Measurements from ENCODE around the gene CALML3.
A peak's percentile ranks its signal among the peaks of the same experiment; 100 is the strongest.

The CALML3 gene

DNA sequence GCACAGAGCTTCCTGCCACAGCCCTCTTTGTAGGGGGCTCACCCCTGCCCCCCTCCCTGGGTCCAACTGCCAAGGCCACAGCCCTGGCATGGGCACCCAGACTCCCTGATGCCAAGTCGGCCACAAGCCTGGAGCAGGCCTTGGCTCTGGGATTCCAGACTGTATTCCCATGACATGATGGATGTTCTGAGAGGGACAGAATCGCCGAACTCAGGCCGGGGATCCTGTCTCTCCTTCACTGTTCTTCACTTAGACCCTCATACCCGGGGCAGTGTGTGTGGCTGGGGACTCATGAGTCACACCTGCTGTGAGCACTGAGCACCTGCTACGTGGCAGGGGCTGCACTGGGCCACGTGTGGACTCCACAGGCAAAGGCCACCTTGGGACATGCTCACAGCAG is 33.3 kb upstream of the CALML3 start:
- no peak for DNase-seq (ENCODE audit: low spot score)

DNA sequence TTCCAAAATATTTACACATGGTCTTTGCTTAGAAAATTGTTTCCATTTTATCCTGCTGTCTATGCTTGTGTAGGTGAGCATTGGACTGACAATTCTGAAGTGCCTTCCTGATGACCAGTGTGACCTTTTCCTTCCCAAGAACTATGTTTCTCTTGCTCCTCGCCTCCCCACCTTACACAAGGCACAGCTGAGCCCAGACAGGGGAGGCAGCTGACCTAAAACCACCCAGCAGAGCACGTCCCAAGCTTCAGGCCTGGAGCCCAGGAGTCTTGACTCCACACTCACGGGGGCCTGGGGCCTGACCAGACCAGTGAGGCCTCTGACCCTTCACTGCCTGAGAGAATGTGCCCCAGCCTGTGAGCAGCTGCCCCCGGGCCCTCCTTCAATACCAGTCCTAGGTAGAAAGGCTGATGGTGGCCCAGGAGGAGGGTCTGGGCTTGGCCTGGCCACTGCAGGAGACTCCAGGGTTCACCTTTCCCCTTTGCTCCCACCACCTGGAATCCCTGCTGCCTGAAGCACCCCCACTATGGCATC is 32.4 kb upstream of the CALML3 start:
- DNase-seq (ENCODE audit: low spot score), result no peak

DNA sequence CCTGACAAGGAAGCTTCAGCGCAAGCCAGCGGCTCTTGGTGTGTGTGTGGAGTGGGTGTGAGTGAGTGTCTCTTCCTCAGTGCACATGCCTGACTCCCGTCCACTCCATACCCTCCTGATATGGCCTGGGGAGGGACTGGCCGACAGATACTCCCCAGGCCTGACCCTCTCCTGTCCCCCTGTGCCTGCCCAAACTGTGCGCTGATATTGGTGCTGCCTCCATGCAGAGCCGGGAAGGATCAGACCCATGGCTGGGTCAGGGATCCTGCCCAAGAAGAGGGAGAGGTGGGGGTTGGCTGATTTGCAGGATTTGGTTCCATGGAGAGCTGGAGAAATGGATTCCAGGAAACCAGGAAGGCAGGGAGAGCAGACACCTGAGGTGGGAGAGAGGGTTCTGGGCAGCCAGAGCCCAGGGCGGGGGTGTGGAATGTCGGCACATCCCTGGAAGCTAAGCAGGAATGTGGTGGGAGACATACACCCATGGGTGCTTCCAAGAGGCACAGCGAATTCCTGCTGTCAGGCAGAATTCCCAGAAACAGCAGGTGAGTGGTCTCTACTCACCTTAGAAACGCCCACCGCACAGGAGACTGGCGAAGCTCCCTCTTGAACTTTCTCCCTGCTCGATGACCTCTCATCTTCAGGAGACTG is 31.7 kb upstream of the CALML3 start:
- DNase-seq (ENCODE audit: low spot score), result no peak

DNA sequence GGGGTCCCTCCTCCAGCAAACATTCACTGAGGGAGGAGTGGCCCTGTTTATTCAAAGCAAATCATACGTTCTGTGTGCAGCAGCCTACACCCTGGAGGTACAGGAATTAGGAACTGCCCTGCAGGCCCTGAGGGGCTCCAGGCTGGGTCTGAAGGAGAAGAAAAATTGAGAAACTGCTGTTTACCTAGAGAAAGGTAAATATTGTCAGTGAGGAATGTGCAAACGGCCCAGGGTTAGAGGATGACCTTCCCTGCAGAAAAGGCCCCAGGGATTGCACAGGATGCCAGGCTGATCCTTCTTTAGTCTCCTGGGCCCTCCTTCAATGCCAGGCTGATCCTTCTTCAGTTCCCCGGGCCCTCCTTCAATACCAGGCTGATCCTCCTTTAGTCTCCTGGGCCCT is 31.1 kb upstream of the CALML3 start:
- DNase-seq (ENCODE audit: low spot score), result no peak

DNA sequence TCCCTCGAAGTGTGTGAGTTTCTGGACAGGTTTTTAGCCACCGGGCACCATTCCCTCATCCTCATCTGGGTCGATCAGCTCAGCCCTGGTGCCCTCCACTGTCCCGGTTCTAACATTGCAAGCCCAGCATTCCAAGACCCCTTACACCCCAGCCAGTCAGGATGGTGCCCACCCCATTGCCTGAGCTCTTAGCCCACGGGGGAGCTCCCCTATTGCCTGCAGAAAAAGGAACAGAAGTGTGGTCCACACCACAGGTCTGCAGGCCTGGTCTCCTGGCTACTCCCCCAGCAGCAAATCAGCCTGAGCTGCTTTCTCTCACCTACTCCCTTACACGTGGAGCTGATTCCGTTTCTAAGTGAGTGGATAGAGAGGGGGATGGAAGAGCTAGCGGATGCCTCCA is 30.1 kb upstream of the CALML3 start:
- no peak for DNase-seq (ENCODE audit: low spot score)

DNA sequence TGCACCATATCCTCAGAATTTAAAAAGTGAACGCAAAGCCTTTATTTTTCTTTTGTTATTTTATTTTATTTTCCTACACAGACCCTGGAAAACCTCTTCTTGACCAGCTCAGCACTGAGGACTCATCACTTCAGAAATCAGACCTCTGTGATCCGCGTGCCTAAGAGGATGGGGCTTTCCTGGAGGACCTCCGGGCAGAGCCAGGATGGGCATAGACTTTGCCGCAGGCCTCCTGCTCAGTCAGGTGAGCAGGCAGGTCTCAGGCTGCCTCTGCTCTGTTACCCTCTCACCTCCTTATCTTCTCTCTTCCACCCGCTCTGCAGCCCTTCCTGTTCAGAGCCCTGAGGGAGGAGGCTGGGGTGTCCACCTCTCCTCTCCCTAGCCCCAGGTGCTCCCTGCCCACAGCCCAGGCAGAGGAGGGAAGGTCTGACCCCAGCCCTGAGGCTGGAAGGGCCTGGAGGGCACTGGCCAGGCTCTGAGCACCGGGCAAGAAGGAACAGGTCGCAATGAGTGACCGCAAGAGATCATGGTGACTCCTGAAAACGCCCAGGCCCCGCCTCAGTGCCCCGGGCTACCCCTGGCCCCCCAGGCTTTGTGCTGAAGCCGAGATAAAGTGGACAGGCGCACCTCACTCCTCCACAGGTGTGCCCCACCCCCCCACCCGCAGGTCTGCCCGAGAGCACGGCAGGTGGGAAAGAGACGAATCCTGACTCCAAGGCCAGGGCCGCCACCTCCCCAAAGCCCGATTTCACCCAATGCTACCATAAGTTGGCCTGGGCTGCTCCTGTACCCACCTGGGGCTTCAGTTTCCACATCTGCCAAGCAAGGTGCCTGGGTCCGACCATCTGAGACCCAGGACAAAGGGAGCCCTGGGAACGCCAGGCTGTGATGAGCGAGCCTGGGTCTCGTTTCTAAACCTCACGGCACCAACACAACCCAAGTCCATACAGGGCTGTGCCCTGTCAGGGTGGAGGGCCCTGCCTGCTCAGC is 28.2 kb upstream of the CALML3 start:
- peak; percentile 52 for DNase-seq (ENCODE audit: low spot score)

DNA sequence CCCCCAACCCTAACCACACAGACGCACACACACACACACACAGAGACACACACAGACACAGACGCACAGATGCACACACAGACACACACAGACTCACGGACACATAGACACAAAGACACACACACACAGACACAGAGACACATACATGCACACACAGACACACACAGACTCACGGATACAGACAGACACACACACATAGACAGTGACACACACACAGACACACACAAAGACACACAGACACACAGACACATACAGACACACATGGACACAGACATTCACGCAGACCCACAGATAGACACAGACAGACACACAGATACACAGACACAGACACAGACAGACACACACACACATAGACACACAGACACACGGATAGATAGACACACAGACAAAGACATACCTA is 27.5 kb upstream of the CALML3 start:
- DNase-seq (ENCODE audit: low spot score), result no peak

DNA sequence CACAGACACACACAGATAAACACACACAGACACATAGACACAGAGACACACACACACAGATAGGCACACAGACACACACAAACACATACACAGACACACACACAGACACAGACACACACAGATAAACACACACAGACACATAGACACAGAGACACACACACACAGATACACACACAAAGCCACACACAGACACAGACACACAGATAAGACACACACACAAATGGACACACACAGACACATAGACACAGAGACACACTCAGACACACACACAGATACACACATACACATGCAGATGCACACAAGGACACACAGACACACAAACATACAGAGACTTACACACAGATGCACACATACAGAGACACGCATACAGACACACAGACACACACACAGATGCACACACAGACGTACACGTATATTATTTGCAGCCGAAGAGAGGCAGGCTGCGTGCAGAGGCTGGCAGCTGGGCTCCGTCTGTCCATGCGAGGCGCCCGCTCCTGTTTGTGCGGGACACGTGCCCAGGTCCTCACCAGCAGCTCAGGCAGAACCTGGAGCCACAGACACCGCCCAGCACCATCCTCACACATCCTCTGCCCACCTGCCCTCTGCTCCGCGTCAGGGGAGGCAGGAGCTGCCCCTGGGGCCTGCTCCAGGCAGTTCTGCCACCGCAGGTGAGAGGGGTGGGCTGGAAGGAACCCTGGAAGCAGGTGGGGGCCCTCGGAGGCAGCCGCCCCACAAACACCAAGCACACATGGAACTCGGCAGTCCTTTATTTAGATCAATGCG is 26.6 kb upstream of the CALML3 start:
- DNase-seq (ENCODE audit: low spot score), result peak; percentile 48

DNA sequence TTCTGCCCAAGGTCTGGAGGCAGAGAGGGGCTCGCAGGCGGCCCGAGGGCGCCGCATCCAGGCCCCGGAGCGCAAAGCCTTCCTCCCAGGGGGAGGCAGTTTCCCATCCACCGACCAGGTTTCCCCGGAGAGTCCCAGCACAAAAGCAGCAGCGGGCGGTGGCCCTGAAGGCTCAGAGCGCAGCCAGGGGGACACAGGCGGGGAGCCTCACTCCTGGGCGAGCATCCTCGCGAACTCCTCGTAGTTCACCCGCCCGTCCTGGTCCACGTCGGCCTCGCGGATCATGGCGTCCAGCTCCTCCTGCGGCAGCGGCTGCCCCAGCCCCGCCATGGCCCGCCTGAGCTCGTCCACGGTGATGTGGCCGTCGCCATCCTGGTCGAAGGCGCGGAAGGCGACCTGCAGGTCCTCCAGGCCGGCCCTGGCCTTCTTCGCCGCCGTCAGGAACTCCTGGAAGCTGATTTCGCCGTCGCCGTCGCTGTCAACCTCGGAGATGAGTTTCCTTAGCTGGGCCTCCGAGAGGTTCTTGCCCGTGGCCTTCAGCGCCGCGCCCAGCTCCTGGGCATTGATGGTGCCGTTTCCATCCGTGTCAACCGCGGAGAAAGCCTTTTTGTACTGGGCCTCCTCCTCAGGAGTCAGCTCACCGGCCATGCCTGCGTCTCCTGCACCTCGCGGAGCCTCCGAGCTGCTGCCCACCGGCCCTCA is 25.8 kb upstream of the CALML3 start:
- DNase-seq (ENCODE audit: low spot score), result peak; percentile 55

DNA sequence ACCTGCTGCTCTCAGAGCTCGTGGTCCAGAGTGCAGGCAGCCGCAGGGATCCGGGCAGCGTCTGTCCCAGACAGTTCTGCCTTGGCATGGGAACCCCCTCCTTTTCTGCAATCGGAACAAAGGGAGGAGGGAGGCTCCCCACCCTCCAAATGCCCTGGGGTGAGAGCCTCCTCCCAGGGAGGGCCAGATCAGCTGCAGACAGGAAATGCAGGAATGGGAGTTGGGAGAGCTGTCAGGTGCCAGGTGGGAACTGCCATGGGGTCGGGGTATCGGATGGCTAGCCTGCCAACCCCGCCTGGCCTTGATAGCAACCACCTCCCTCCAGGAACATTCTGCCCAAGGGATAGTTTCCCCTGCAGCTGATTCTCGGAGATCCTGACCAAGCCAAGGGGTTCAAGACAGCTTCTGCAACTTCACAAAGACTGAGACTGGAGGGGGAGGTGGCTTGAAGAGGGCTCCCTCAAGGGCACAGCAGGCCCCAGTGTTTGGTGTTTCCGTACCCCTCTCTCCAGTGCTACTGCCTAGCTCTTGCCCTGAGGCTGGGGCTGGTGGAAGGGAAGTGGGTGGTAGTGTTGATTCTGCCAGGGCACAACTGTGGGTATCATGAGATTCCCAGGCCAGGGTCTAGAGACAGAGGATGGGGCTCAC is 25.1 kb upstream of the CALML3 start, which contains the start of gene CALML5:
TSS of gene CALML5 (minus strand) at position 78 of the 648 bp plus-strand sequence. CDS start 132 bp downstream, outside the sequence.
- DNase-seq (ENCODE audit: low spot score), result peak; percentile 60

DNA sequence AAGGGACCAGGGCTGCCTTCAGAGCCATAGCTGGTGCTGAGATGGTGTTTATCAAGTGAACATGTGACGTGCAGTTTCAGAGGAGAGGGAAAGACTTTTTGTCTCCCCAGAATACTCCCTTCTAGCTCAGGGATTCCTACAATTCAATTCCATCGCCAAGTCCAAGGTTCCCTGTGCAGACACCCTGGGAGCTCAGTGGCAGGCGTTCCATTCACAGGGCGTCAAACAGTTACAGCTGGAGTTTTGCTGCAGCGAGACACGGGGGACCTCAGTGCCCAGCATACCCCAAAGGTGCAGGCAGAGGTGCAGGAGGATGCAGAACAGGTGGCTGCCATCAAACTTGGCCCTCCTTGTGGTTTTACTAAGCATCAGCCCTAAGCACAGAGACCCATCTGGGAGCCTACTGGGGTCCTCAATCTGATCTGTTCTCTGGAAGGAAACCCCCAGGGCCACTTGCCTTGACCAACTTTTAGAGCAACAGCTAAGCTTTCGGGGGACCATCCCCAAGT is 24.5 kb upstream of the CALML3 start:
- no peak for DNase-seq (ENCODE audit: low spot score)

DNA sequence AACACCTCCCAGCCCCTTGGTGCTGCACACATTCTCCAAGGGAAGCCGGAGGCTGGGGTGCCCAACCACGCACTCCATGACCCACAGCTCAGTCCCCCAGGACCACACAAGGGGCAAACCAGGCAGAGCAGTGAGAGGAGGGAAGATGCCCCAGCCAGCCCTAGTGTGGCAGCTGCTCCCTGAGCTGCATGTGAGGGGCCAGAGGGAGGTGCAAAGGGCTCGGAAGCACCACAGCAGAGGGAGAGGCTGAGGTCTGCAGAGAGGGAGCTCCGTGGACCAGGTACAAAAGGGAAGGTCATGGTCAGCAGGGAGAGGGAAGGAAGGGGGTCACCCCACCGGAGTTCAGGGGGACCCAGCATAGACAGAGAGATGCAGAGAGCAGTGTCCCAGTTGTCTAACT is 23.9 kb upstream of the CALML3 start:
- no peak for DNase-seq (ENCODE audit: low spot score)

DNA sequence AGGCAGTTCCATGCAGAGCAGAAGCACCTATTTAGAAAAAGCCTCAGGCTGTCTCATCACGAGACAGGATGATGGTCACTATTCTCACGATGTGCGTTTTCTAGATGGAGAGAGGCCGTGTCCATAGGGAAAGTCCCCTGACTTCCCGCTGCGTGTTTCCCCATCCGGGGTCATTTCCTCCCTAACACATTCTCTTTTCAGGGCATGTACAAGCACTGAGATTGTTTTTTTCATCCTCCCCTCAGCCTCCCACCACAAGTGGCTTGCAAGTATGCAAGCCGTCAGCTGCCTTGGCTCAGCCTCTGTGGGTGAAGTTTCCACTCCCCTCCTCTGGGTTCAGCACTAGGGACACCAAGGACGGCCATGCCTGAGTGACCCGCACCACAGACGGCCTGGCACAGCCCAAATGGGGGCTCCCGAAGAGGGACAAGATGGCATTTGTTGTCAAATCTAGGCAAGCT is 22.7 kb upstream of the CALML3 start:
- DNase-seq (ENCODE audit: low spot score), result no peak

DNA sequence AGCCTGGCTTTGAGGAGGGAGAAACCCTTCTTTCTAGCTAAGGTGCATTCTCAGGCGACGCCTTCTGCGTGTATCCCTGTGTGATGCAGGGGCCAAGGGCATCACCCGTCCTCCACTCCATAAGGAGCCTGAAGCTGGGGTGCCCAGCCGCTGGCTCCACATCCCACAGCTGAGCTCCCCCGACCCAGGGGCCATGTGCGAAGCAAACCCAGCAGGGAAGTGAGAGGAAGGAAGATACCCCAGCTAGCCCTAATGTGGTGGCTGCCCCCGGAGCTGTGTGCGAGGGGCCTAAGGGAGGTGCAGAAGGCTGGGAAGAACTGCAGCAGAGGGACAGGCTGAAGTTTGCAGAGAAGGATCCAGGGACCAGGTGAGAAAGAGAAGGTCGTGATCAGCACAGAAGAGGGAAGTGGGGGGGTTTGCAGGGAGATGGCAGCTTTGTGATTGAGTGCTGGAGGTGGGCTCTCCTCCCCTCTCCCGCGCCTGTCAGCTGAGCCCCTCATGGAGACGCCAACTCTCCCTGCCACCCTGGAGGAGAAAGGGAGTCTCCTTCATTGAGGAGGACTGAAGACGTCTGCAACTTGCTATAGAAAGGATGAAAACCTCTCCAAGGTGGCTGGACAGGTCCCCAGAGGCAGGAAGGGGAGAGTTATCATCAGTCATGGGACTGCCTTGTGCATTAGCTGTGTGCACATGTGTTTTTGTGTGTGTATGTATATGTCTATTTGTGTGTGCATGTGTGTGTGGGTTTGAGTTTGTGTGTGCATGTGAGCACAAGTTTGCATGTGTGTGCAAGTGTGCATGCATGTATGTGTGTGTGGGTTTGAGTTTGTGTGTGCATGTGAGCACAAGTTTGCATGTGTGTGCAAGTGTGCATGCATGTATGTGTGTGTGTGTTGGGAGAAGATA is 21.9 kb upstream of the CALML3 start:
- DNase-seq (ENCODE audit: low spot score), result no peak

DNA sequence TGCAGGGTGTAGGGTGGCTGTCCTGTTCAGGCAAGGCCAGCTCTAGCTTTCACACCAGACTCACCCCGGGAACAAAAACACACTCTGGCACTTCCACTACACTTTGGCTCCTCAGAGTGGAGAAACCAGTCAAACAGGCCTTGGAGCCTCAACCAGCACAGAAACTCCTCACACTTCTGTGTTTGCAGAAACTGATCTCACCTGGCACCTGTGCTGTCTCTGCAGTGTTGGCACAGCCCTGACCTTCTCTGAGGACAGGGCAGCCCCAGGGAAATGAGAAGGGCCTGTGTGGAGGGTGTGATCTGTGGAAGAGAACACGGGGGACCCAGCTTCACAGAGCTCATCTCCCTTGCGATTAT is 21.3 kb upstream of the CALML3 start:
- DNase-seq (ENCODE audit: low spot score), result no peak

DNA sequence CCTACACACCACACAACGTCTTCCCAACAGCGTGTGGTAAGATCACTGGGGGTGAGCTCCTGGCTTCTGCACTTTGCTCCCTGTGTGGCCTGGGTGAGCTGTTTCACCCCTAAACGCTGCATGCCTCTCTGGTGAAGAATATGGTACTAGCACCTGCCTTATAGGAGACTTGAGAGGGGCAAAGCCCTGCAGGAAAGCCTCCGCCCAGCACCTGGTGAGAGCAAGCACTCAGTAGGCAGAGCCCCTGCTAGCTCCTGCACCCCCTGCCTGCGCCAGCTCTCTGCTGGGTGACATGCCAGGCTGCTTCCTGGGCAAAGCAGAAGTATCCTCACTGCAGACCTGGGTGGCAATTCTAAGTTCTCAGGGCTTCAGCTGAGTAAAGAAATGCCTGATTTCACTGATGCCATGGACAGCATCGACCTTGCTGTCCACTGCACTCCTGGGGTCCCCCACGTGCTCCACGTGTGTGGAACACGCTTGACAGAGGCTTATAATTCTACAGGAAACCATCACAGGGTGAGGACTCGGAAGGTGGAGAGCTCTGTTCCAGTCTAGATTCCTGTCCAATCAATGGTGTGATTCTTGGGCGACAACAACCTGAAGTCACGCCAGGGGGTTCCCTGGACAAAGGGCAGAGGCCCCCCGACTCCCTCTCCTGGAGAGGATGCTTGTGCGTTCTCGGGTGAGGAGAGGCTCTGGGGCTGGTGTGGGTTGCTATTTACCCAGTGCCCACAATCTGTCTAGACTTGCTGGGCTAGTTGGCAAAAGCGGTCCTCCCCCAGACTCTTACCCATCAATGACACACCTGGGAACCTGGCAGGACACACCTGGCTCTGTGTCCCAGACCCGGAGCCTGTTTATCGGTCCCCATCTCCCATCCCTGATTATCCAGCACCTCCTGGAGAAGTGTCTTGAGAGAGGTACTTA is 20.4 kb upstream of the CALML3 start:
- no peak for DNase-seq (ENCODE audit: low spot score)

DNA sequence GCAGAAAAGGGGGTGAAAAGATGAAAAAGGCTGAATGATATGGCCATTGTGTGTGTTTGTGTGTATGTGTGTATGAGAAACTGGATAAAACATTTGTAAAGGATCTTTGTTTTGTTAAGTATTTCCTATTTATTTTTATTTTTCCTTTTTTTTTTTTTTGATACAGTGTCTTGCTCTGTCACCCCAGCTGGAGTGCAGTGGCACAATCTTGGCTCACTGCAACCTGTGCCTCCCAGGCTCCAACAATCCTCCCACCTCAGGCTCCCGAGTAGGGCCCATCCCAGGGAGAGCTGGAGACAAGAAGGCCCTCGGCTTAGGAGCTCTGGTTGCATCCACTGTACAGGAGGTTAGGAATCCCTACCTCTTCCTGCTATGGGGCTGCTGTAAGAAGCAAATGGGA is 18.5 kb upstream of the CALML3 start:
- DNase-seq (ENCODE audit: low spot score), result no peak

Data from left forelimb (tissue), 1 donor.